HCT116 (cell line): ENCODE results near the gene TBC1D14. TPM values are rescaled to one million over a fixed set of nuclear protein-coding genes. Genes with fewer than 3 reads are reported as not detected.

ENCODE experiments used
- ATAC-seq: fragments of 200-7000 bp; cut with Tn5 transposase; 2 replicates; pipeline ENCODE4 v1.9.1; 2020; ENCODE audit warnings: mild to moderate bottlenecking, moderate library complexity
- BruUV-seq: library from RNA; stranded (reverse); fragments of 400-500 nt; replicated peaks from 2 replicates; lab custom pipeline; 2021; lab: Mats Ljungman, UMichigan
- CTCF ChIA-PET: fragments of 300-600 bp; sonication (Branson Sonifier 250); formaldehyde crosslinking; loops from one replicate; lab custom pipeline; 2021; ENCODE audit warnings: antibody characterized with exemption; lab: Charles Lee
- POLR2A ChIA-PET: fragments of 300-600, 350-600 bp; sonication (Branson Sonifier 250); formaldehyde crosslinking; loops from one replicate; lab custom pipeline; 2021; ENCODE audit warnings: antibody characterized with exemption; lab: Charles Lee
- RAD21 ChIA-PET, 2 experiments: fragments of 300-600 bp; sonication (Branson Sonifier 250); formaldehyde crosslinking; loops; one replicate each; lab custom pipeline; 2023; ENCODE audit warnings: low total read pairs in 2 of 2; ENCODE audit not compliant: uncharacterized antibody in 2 of 2, unreplicated experiment in 2 of 2, low non-redundant PET in 1 of 2; lab: Charles Lee
- DNase-seq: peaks from one replicate; pipeline ENCODE4 v3.0.0-alpha.2; 2010; ENCODE audit warnings: low read depth, low spot score
- H2AFZ ChIP-seq: fragments of 200-600 bp; shearing (Covaris generic), sonication (generic); 2 replicates; pipeline ENCODE4 v1.6.1; 2017; ENCODE audit warnings: low read depth, mixed run types, mixed read lengths, antibody characterized with exemption, low read length; ENCODE audit not compliant: poor library complexity, severe bottlenecking
- H3K27ac ChIP-seq: 2 replicates; pipeline ENCODE4 v1.5.1; 2012; ENCODE audit warnings: low read depth, low read length
- H3K27me3 ChIP-seq: fragments of 200-600 bp; sonication (generic); 2 replicates; pipeline ENCODE4 v1.6.1; 2016; ENCODE audit warnings: mixed run types, low read length, mixed read lengths; ENCODE audit not compliant: insufficient read depth
- H3K36me3 ChIP-seq, 2 experiments: fragments of 200-500 bp in 1 of 2; fragments of 200-600 bp in 1 of 2; sonication (Bioruptor generic) in 1 of 2; sonication (generic) in 1 of 2; 2 replicates each; pipeline versions ENCODE4 v1.5.1 to v1.6.1; 2014 to 2016; ENCODE audit warnings: low read length in 2 of 2, inconsistent platforms in 1 of 2, mixed read lengths in 1 of 2, mixed run types in 1 of 2; ENCODE audit not compliant: insufficient read depth in 2 of 2, control insufficient read depth in 1 of 2
- H3K4me1 ChIP-seq, 2 experiments: fragments of 200-600 bp in 1 of 2; sonication (generic) in 1 of 2; 2 replicates each; pipeline versions ENCODE4 v1.5.1 to v1.6.1; 2012 to 2017; ENCODE audit warnings: low read length in 2 of 2, inconsistent platforms in 1 of 2, mild to moderate bottlenecking in 1 of 2, mixed read lengths in 1 of 2, mixed run types in 1 of 2, moderate library complexity in 1 of 2; ENCODE audit not compliant: insufficient read depth in 2 of 2, control insufficient read depth in 1 of 2
- H3K4me2 ChIP-seq: fragments of 200-600 bp; sonication (generic); 2 replicates; pipeline ENCODE4 v1.6.1; 2017; ENCODE audit warnings: mixed run types, low read length, mixed read lengths
- H3K4me3 ChIP-seq, 2 experiments: fragments of 200-600 bp in 1 of 2; sonication (generic) in 1 of 2; replicated peaks in 1 of 2; 2 replicates each; pipeline ENCODE4 v1.5.1; 2011 to 2016; ENCODE audit warnings: low read length in 2 of 2, control low read depth in 1 of 2, low read depth in 1 of 2, mild to moderate bottlenecking in 1 of 2, mixed read lengths in 1 of 2, mixed run types in 1 of 2
- H3K79me2 ChIP-seq: fragments of 200-600 bp; sonication (generic); 2 replicates; pipeline ENCODE4 v1.6.1; 2017; ENCODE audit warnings: mild to moderate bottlenecking, mixed run types, low read length, moderate library complexity, mixed read lengths; ENCODE audit not compliant: insufficient read depth
- H3K9ac ChIP-seq: fragments of 200-600 bp; sonication (generic); 2 replicates; pipeline ENCODE4 v1.6.1; 2016; ENCODE audit warnings: low read length, mixed read lengths
- H3K9me2 ChIP-seq: fragments of 200-600 bp; sonication (generic), shearing (Covaris generic); 2 replicates; pipeline ENCODE4 v1.6.1; 2017; ENCODE audit warnings: mixed run types, mild to moderate bottlenecking, moderate library complexity; ENCODE audit not compliant: insufficient read depth
- H3K9me3 ChIP-seq, 2 experiments: fragments of 200-500 bp in 1 of 2; fragments of 200-600 bp in 1 of 2; sonication (Bioruptor generic) in 1 of 2; sonication (generic) in 1 of 2; 2 replicates each; pipeline ENCODE4 v1.6.1; 2014 to 2017; ENCODE audit warnings: low read length in 2 of 2, mixed read lengths in 2 of 2, inconsistent platforms in 1 of 2, low read depth in 1 of 2, mild to moderate bottlenecking in 1 of 2, mixed run types in 1 of 2, moderate library complexity in 1 of 2; ENCODE audit not compliant: control insufficient read depth in 1 of 2, insufficient read depth in 1 of 2
- H4K20me1 ChIP-seq: fragments of 200-600 bp; sonication (generic), shearing (Covaris generic); 2 replicates; pipeline ENCODE4 v1.6.1; 2017; ENCODE audit warnings: mixed run types, mild to moderate bottlenecking, moderate library complexity; ENCODE audit not compliant: insufficient read depth
- CEBPB ChIP-seq: IDR thresholded peaks from 2 replicates; pipeline ENCODE4 v1.6.1; 2012; ENCODE audit warnings: low read depth
- EGR1 ChIP-seq: IDR thresholded peaks from 2 replicates; pipeline ENCODE4 v1.6.1; 2012; ENCODE audit warnings: low read depth
- ELF1 ChIP-seq: IDR thresholded peaks from 2 replicates; pipeline ENCODE4 v1.6.1; 2012; ENCODE audit warnings: low read depth, borderline replicate concordance
- EZH2 ChIP-seq: fragments of 200-600 bp; sonication (generic); IDR thresholded peaks from 2 replicates; pipeline ENCODE4 v1.6.1; 2017; ENCODE audit warnings: antibody characterized with exemption, mixed run types
- EZH2phosphoT487 ChIP-seq: fragments of 200-600 bp; IDR thresholded peaks from 2 replicates; pipeline ENCODE4 v1.6.1; 2018; ENCODE audit warnings: antibody characterized with exemption, borderline replicate concordance
- FOSL1 ChIP-seq: IDR thresholded peaks from 2 replicates; pipeline ENCODE4 v1.6.1; 2012; ENCODE audit warnings: low read depth
- JUND ChIP-seq: IDR thresholded peaks from 2 replicates; pipeline ENCODE4 v1.6.1; 2012
- POLR2A ChIP-seq: IDR thresholded peaks from 2 replicates; pipeline ENCODE4 v1.7.0; 2011; ENCODE audit warnings: borderline replicate concordance; ENCODE audit not compliant: insufficient read depth, insufficient read length; ENCODE audit errors: extremely low read depth
- POLR2AphosphoS5 ChIP-seq: IDR thresholded peaks from 2 replicates; pipeline ENCODE4 v1.6.1; 2011; ENCODE audit warnings: mild to moderate bottlenecking, low read depth, low read length, moderate library complexity
- RAD21 ChIP-seq: IDR thresholded peaks from 2 replicates; pipeline ENCODE4 v1.6.1; 2012; ENCODE audit warnings: low read depth, mild to moderate bottlenecking
- SP1 ChIP-seq: IDR thresholded peaks from 2 replicates; pipeline ENCODE4 v1.6.1; 2012; ENCODE audit warnings: low read depth
- SRF ChIP-seq: IDR thresholded peaks from 2 replicates; pipeline ENCODE4 v1.6.1; 2012; ENCODE audit warnings: low read depth
- YY1 ChIP-seq: IDR thresholded peaks from 2 replicates; pipeline ENCODE4 v1.6.1; 2011; ENCODE audit warnings: low read length, low read depth, moderate library complexity, mild to moderate bottlenecking; ENCODE audit not compliant: insufficient replicate concordance; ENCODE audit errors: extremely low read depth
- ZFX ChIP-seq: fragments of 450-650 bp; IDR thresholded peaks from 2 replicates; pipeline ENCODE4 v1.6.1; 2017
- intact Hi-C: fragments of 100-400 bp; cut with micrococcal nuclease; formaldehyde crosslinking; loops from 2 replicates; pipeline ENCODE4 v1.10.0; 2022
- total RNA-seq: library from RNA; stranded (reverse); gene quantifications from one replicate; pipeline ENCODE4 v1.2.1, GENCODE V29; 2021; ENCODE audit not compliant: unreplicated experiment
- TF ChIP-seq, protein P1 (sequence below): IDR thresholded peaks from 2 replicates; pipeline ENCODE4 v1.6.1; 2011; ENCODE audit warnings: mild to moderate bottlenecking, low read length, moderate library complexity; ENCODE audit not compliant: insufficient replicate concordance; ENCODE audit errors: extremely low read depth
- TF ChIP-seq, protein P2 (sequence below): IDR thresholded peaks from 2 replicates; pipeline ENCODE4 v1.6.1; 2012
- TF ChIP-seq, protein P3 (sequence below), 3 experiments: fragments of 200-600 bp in 1 of 3; sonication (generic) in 1 of 3; IDR thresholded peaks in 2 of 3; conservative IDR thresholded peaks in 1 of 3; 2 replicates each; pipeline ENCODE4 v1.5.1; 2012 to 2017; ENCODE audit warnings: low read depth in 2 of 3, low read length in 2 of 3, antibody characterized with exemption in 1 of 3, borderline replicate concordance in 1 of 3, control low read depth in 1 of 3, mild to moderate bottlenecking in 1 of 3, mixed read lengths in 1 of 3, mixed run types in 1 of 3, moderate library complexity in 1 of 3; ENCODE audit not compliant: insufficient read depth in 1 of 3
- TF ChIP-seq, protein P4 (sequence below): IDR thresholded peaks from 2 replicates; pipeline ENCODE4 v1.6.1; 2012

TBC1D14 gene
- total RNA-seq, 1 experiment from 2014 or later = 62.9 TPM

DNA sequence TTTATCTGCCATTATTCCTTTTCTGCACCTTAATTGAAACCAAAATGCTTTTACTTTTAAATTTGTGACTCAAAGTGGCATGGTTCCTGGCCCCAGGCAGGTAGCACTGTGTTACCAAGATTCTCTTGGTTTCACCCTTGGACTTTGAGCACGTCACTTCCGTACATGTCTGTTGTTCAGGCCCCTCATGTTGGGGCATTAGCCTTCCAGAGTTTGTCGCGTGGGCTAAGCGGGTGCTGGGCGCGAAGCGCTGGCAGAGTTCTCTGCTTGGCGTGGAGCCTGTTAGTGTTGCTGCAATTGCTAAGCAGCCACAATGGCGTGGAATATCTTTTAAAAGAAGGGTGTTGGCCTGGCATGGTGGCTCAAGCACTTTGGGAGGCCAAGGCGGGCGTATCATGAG lies 119.6 kb downstream of the TBC1D14 start:
- intact Hi-C loops = no loop called here
- ChIA-PET POLR2A (no interaction called here), RAD21 (no interaction called here)
- no peak overlapping the region for H3K9ac ChIP-seq
- no peak for DNase-seq
- no peak overlapping the region for H3K4me2 ChIP-seq
- TF ChIP-seq JUND = no peak
- TF ChIP-seq, all 23 proteins: peak for 0
- BruUV-seq = no TSS peak
- Histone ChIP-seq H3K79me2 (no peaks in the 10 kb centered on the region; the same call in 1 of the 2 replicates), H3K27me3 (no peaks in the 10 kb centered on the region), H3K4me1 (peaks cover 0 to 14% of the 10 kb centered on the region in 2 experiments; a peak in 2 of 4 replicates), H3K4me3 (no peak overlapping the region), H3K9me3 (no peaks in the 10 kb centered on the region), H3K27ac (no peak overlapping the region), H3K9me2 (no peaks in the 10 kb centered on the region), H4K20me1 (no peaks in the 10 kb centered on the region), H3K36me3 (peaks cover 5 to 23% of the 10 kb centered on the region in 2 experiments; a peak in 3 of 4 replicates), H2AFZ (no peak overlapping the region)
- ATAC-seq = no peak
- CTCF ChIA-PET = interaction anchor here (1.0 kb wide), 1 partner anchor 13 kb away, joined by 4 read pairs; a partner anchor contains a TSS

DNA sequence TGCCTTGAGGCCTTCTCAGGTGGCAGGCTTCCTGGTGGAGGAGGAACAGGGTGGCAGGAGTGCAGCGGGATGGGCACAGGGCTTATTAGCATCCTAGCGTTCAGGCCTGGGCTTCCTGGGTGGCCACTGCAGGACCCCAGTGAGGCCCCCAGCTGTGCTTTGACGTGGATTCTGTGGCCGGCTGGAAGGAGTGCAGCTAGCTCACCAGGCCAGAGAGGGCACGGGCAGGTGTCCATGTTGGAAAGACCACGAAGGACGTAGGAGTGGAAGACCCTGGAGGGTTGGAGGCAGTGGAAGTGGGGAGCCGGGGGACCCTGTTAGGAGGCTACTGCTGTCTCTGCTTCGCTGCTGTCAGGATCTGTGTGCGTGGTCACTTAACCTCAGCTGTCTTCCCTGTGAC lies 120.3 kb downstream of the TBC1D14 start:
- ChIA-PET RAD21 (no interaction called here), POLR2A (no interaction called here)
- Histone ChIP-seq H3K4me1 (peaks cover 0 to 21% of the 10 kb centered on the region in 2 experiments; a peak in 2 of 4 replicates), H3K27ac (no peak overlapping the region), H3K9me2 (no peaks in the 10 kb centered on the region), H3K79me2 (no peaks in the 10 kb centered on the region; the same call in 1 of the 2 replicates), H3K4me3 (no peak overlapping the region), H2AFZ (no peak overlapping the region), H3K27me3 (no peaks in the 10 kb centered on the region), H3K9ac (no peak overlapping the region), H3K4me2 (no peak overlapping the region)
- BruUV-seq = no TSS peak
- no peak for DNase-seq
- intact Hi-C loops = no loop called here
- TF ChIP-seq, protein P1, sequence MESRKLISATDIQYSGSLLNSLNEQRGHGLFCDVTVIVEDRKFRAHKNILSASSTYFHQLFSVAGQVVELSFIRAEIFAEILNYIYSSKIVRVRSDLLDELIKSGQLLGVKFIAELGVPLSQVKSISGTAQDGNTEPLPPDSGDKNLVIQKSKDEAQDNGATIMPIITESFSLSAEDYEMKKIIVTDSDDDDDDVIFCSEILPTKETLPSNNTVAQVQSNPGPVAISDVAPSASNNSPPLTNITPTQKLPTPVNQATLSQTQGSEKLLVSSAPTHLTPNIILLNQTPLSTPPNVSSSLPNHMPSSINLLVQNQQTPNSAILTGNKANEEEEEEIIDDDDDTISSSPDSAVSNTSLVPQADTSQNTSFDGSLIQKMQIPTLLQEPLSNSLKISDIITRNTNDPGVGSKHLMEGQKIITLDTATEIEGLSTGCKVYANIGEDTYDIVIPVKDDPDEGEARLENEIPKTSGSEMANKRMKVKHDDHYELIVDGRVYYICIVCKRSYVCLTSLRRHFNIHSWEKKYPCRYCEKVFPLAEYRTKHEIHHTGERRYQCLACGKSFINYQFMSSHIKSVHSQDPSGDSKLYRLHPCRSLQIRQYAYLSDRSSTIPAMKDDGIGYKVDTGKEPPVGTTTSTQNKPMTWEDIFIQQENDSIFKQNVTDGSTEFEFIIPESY = no peak
- TF ChIP-seq EZH2phosphoT487 (no peak), YY1 (no peak), RAD21 (no peak), ELF1 (no peak), SP1 (no peak), EGR1 (no peak), ZFX (no peak), POLR2AphosphoS5 (no peak), EZH2 (no peak), FOSL1 (no peak), SRF (no peak), JUND (no peak), POLR2A (no peak), CEBPB (no peak)
- TF ChIP-seq, protein P2, sequence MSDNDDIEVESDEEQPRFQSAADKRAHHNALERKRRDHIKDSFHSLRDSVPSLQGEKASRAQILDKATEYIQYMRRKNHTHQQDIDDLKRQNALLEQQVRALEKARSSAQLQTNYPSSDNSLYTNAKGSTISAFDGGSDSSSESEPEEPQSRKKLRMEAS = no peak
- TF ChIP-seq, protein P3, sequence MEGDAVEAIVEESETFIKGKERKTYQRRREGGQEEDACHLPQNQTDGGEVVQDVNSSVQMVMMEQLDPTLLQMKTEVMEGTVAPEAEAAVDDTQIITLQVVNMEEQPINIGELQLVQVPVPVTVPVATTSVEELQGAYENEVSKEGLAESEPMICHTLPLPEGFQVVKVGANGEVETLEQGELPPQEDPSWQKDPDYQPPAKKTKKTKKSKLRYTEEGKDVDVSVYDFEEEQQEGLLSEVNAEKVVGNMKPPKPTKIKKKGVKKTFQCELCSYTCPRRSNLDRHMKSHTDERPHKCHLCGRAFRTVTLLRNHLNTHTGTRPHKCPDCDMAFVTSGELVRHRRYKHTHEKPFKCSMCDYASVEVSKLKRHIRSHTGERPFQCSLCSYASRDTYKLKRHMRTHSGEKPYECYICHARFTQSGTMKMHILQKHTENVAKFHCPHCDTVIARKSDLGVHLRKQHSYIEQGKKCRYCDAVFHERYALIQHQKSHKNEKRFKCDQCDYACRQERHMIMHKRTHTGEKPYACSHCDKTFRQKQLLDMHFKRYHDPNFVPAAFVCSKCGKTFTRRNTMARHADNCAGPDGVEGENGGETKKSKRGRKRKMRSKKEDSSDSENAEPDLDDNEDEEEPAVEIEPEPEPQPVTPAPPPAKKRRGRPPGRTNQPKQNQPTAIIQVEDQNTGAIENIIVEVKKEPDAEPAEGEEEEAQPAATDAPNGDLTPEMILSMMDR (IDR thresholded peaks at IDR 0.05 in 2 of 3, conservative IDR thresholded peaks at IDR 0.05 in 1 of 3; ENCODE audit: borderline replicate concordance in 1 of 3, insufficient read depth in 1 of 3, low read depth in 2 of 3, low read length in 2 of 3) = no peak
- TF ChIP-seq, protein P4, sequence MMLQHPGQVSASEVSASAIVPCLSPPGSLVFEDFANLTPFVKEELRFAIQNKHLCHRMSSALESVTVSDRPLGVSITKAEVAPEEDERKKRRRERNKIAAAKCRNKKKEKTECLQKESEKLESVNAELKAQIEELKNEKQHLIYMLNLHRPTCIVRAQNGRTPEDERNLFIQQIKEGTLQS = no peak
- TF ChIP-seq, all 23 proteins: peak for 0
- Histone ChIP-seq H3K9me3 (no peaks in the 10 kb centered on the region), H3K36me3 (peaks cover 5 to 20% of the 10 kb centered on the region in 2 experiments; a peak in 3 of 4 replicates), H4K20me1 (no peaks in the 10 kb centered on the region)
- CTCF ChIA-PET = interaction anchor here (1.4 kb wide), 1 partner anchor 13 kb away, joined by 4 read pairs; a partner anchor contains a TSS
- no peak for ATAC-seq
